Testis (tissue), 2 donors: ENCODE data around the gene KDM3B.

Experiments
- CTCF ChIP-seq, 3 experiments: fragments of 450-650 bp in 2 of 3; fragments of 200-600 bp in 1 of 3; sonication (generic) in 1 of 3; IDR thresholded peaks; one replicate each; pipeline ENCODE4 v1.5.1; 2016 to 2019; ENCODE audit warnings: antibody characterized with exemption in 3 of 3, mild to moderate bottlenecking in 2 of 3, moderate library complexity in 1 of 3
- POLR2A ChIP-seq: fragments of 450-650 bp; IDR thresholded peaks from one replicate; pipeline ENCODE4 v1.6.1; 2017; ENCODE audit warnings: antibody characterized with exemption, mild to moderate bottlenecking, moderate library complexity

- TF ChIP-seq CTCF (IDR thresholded peaks at IDR 0.05) (no peak), POLR2A (no peak)
These were observed 100.2 kb downstream of the KDM3B start for GRCh38 chr5:138452720-138453119.
